ENCODE results near the gene ZNF383.
"Not testable (repeated sequence)": the region's sequence is repeated elsewhere in the genome, so short reads cannot be mapped to it uniquely, and the experiment has no call there.

ZNF383 gene

DNA sequence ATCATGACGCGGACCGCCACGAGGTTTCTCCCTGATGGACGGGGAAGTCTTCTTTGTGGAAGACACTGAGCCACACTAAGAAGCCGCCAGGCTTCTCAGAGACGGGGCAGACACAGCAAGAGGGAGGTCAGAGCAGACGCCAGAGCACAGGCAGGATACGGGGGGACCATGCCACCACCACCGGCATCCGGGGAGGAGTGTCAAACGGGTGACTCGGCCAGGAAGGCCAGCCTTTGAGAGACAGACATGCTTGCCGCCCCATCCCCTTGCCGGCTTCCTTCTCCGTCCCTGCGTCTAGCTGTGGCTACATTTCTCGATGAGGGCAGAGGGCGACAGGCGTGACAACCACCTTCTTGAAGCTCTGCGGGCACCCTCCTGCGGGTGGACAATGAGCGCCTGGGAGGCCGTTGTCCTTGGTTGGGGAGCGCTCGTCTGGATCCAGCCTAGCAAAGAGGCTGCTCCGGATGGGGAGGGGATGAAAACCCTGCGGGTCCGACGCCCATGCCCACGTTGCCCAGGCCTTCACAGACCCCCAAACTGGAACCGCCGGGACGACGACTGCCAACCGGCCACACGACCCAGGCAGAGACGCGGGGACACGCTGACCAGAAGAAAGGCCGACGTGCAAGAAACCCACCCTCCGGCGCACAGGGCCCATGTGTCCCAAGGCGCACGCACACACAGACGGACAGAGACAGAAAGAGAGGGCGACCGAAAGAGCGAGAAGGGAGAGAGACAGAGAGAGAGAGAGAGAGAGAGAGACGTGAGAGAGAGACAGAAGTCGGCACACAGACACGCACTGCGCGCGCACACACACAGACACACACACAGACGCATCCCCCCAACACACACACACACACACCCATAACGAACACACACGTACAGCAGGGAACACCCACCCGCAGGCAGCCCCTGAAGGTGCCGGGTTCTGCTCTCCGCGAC is 75.3 kb downstream of the ZNF383 start:
- DNase-seq (ENCODE audit: low spot score) = not testable (repeated sequence)

DNA sequence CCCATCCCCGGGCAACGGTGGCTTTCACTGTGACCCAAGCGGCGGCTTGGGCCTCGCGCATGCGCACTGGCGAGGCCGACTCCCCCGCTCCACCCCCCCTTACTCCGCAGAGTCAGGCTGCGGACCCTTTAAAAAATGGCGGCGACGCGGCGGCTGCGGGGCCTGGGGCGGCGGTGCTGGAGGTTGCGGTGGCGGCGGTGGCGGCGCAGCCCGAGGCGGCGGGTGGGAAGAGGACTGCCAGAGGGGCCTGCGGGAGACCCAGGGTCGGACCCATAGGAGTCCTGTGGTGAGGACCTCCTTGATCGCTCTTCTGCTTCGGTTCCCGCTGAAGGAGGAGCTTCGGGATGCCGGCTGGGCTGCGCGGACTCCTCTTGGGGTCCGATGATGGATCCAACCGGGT is 76.2 kb downstream of the ZNF383 start:
- DNase-seq (ENCODE audit: low spot score) = not testable (repeated sequence)

All from RKO (cell line).